Measurements from ENCODE around the gene PAPOLA.

PAPOLA gene

GRCh38 chr14:96581026-96581425 is 78.8 kb downstream of the PAPOLA start:
- TF ChIP-seq REST (IDR thresholded peaks at IDR 0.05; ENCODE audit: low read depth) (no peak), NFIC (IDR thresholded peaks at IDR 0.05) (no peak), YY1 (IDR thresholded peaks at IDR 0.05; ENCODE audit: low read depth) (no peak), EP300 (IDR thresholded peaks at IDR 0.05; ENCODE audit: borderline replicate concordance) (no peak)

- TF ChIP-seq TAF1 (IDR thresholded peaks at IDR 0.05; ENCODE audit: low read depth): no peak
Measured at GRCh38 chr14:96581902-96582301, 79.7 kb downstream of the PAPOLA start.

GRCh38 chr14:96582411-96582961 is 80.3 kb downstream of the PAPOLA start:
- TF ChIP-seq RAD21 (IDR thresholded peaks at IDR 0.05; ENCODE audit: low read depth): no peak
- no peak for TF ChIP-seq CREB1 (IDR thresholded peaks at IDR 0.05; ENCODE audit: low read depth)
- TF ChIP-seq USF1 (IDR thresholded peaks at IDR 0.05): no peak
- no peak for TF ChIP-seq EGR1 (IDR thresholded peaks at IDR 0.05)
- TF ChIP-seq TCF12 (IDR thresholded peaks at IDR 0.05; ENCODE audit: low read depth): no peak
- TF ChIP-seq EP300 (IDR thresholded peaks at IDR 0.05; ENCODE audit: borderline replicate concordance): no peak
- no peak for TF ChIP-seq NFIC (IDR thresholded peaks at IDR 0.05)
- no peak for TF ChIP-seq CEBPB (IDR thresholded peaks at IDR 0.05)
- no peak for TF ChIP-seq FOXM1 (IDR thresholded peaks at IDR 0.05; ENCODE audit: borderline replicate concordance, low read depth)
- no peak for TF ChIP-seq YY1 (IDR thresholded peaks at IDR 0.05; ENCODE audit: low read depth)
- no peak for TF ChIP-seq REST (IDR thresholded peaks at IDR 0.05; ENCODE audit: low read depth)
- no peak for TF ChIP-seq TEAD4 (IDR thresholded peaks at IDR 0.05)
- TF ChIP-seq TAF1 (IDR thresholded peaks at IDR 0.05; ENCODE audit: low read depth): no peak
- TF ChIP-seq ZBTB7A (IDR thresholded peaks at IDR 0.05; ENCODE audit: low read depth): no peak
- no peak for TF ChIP-seq MAX (IDR thresholded peaks at IDR 0.05)

GRCh38 chr14:96582995-96583394 is 80.8 kb downstream of the PAPOLA start:
- no peak for TF ChIP-seq YY1 (IDR thresholded peaks at IDR 0.05; ENCODE audit: low read depth)
- no peak for TF ChIP-seq REST (IDR thresholded peaks at IDR 0.05; ENCODE audit: low read depth)
- no peak for TF ChIP-seq TAF1 (IDR thresholded peaks at IDR 0.05; ENCODE audit: low read depth)
- no peak for TF ChIP-seq EGR1 (IDR thresholded peaks at IDR 0.05)
- no peak for TF ChIP-seq EP300 (IDR thresholded peaks at IDR 0.05; ENCODE audit: borderline replicate concordance)
- TF ChIP-seq FOXM1 (IDR thresholded peaks at IDR 0.05; ENCODE audit: borderline replicate concordance, low read depth): no peak
- no peak for TF ChIP-seq TEAD4 (IDR thresholded peaks at IDR 0.05)
- no peak for TF ChIP-seq ZBTB7A (IDR thresholded peaks at IDR 0.05; ENCODE audit: low read depth)
- no peak for TF ChIP-seq MAX (IDR thresholded peaks at IDR 0.05)
- no peak for TF ChIP-seq CREB1 (IDR thresholded peaks at IDR 0.05; ENCODE audit: low read depth)
- TF ChIP-seq NFIC (IDR thresholded peaks at IDR 0.05): no peak
- no peak for TF ChIP-seq CEBPB (IDR thresholded peaks at IDR 0.05)
- no peak for TF ChIP-seq USF1 (IDR thresholded peaks at IDR 0.05)
- no peak for TF ChIP-seq TCF12 (IDR thresholded peaks at IDR 0.05; ENCODE audit: low read depth)

- TF ChIP-seq CREB1 (IDR thresholded peaks at IDR 0.05; ENCODE audit: low read depth) (no peak), ZBTB7A (IDR thresholded peaks at IDR 0.05; ENCODE audit: low read depth) (no peak), USF1 (IDR thresholded peaks at IDR 0.05) (no peak), CEBPB (IDR thresholded peaks at IDR 0.05) (no peak), TEAD4 (IDR thresholded peaks at IDR 0.05) (no peak), TCF12 (IDR thresholded peaks at IDR 0.05; ENCODE audit: low read depth) (no peak), NFIC (IDR thresholded peaks at IDR 0.05) (no peak), EP300 (IDR thresholded peaks at IDR 0.05; ENCODE audit: borderline replicate concordance) (no peak), TAF1 (IDR thresholded peaks at IDR 0.05; ENCODE audit: low read depth) (no peak), FOXM1 (IDR thresholded peaks at IDR 0.05; ENCODE audit: borderline replicate concordance, low read depth) (no peak), EGR1 (IDR thresholded peaks at IDR 0.05) (no peak), REST (IDR thresholded peaks at IDR 0.05; ENCODE audit: low read depth) (no peak), RAD21 (IDR thresholded peaks at IDR 0.05; ENCODE audit: low read depth) (no peak), YY1 (IDR thresholded peaks at IDR 0.05; ENCODE audit: low read depth) (no peak), MAX (IDR thresholded peaks at IDR 0.05) (no peak)
Measured at GRCh38 chr14:96583569-96584041, 81.4 kb downstream of the PAPOLA start.
